Posterior cingulate gyrus (tissue), 11 donors: ENCODE measurements around the gene CAMK1D.
"Not testable (repeated sequence)": the region's sequence is repeated elsewhere in the genome, so short reads cannot be mapped to it uniquely, and the experiment has no call there.

Source experiments
- DNase-seq, 10 donors: peaks; one replicate each; pipeline versions ENCODE4 v3.0.0 to v3.0.0-alpha.2; 2020 to 2021; ENCODE audit warnings: mixed read lengths in 3 of 10
- intact Hi-C: fragments of 100-400 bp; cut with DNase I; formaldehyde crosslinking; loops from one replicate; pipeline ENCODE4 v1.15.1; 2023

The CAMK1D gene

GRCh38 chr10:12787297-12787696 lies 437.9 kb downstream of the CAMK1D start:
- intact Hi-C loops = no loop called here
- DNase-seq = peak in 8 of 10 donors; percentile 38 to 93 (median 63)

- DNase-seq = peak in 4 of 10 donors; percentile 25 to 89 (median 56)
- intact Hi-C loops = no loop called here
Measured at GRCh38 chr10:12788277-12788676, 438.9 kb downstream of the CAMK1D start.

GRCh38 chr10:12790270-12790669 lies 440.9 kb downstream of the CAMK1D start:
- no peak for DNase-seq
- intact Hi-C loops = no loop called here

GRCh38 chr10:12791728-12792127 lies 442.4 kb downstream of the CAMK1D start:
- no peak for DNase-seq
- intact Hi-C loops = no loop called here

- intact Hi-C loops = no loop called here
- no peak for DNase-seq
Measured at GRCh38 chr10:12792889-12793556, 443.7 kb downstream of the CAMK1D start.

- intact Hi-C loops = no loop called here
- peak in 7 of 10 donors; percentile 35 to 92 (median 63) for DNase-seq
Measured at GRCh38 chr10:12795315-12796110, 446.2 kb downstream of the CAMK1D start.

- intact Hi-C loops = no loop called here
- no peak for DNase-seq
Measured at GRCh38 chr10:12796401-12797160, 447.2 kb downstream of the CAMK1D start.

- intact Hi-C loops = no loop called here
- DNase-seq = no peak
Measured at GRCh38 chr10:12797471-12798262, 448.3 kb downstream of the CAMK1D start.

- DNase-seq = no peak
- intact Hi-C loops = no loop called here
Measured at GRCh38 chr10:12799144-12799543, 449.8 kb downstream of the CAMK1D start.

- no peak for DNase-seq
- intact Hi-C loops = no loop called here
Measured at GRCh38 chr10:12799714-12800113, 450.4 kb downstream of the CAMK1D start.

- intact Hi-C loops = no loop called here
- DNase-seq = no peak
Measured at GRCh38 chr10:12800302-12800701, 451.0 kb downstream of the CAMK1D start.

- intact Hi-C loops = no loop called here
Measured at GRCh38 chr10:12801214-12802087, 452.1 kb downstream of the CAMK1D start.

GRCh38 chr10:12803776-12804175 lies 454.4 kb downstream of the CAMK1D start:
- intact Hi-C loops = no loop called here
- no peak for DNase-seq

More at GRCh38 chr10:12801214-12802087, 452.1 kb downstream of the CAMK1D start:
- no peak for DNase-seq

GRCh38 chr10:12806228-12807095 lies 457.1 kb downstream of the CAMK1D start:
- intact Hi-C loops = no loop called here
- no peak for DNase-seq

GRCh38 chr10:12807096-12807755 lies 457.9 kb downstream of the CAMK1D start:
- DNase-seq = no peak
- intact Hi-C loops = no loop called here

- DNase-seq = no peak
- intact Hi-C loops = no loop called here
Measured at GRCh38 chr10:12808014-12808613, 458.8 kb downstream of the CAMK1D start.

- peak in 1 of 10 donors; percentile 12 for DNase-seq
- intact Hi-C loops = not testable (repeated sequence)
Measured at GRCh38 chr10:12810046-12810445, 460.7 kb downstream of the CAMK1D start.
